ENCODE results near the gene FGF4. TPM values are rescaled to one million over a fixed set of nuclear protein-coding genes. Genes with fewer than 3 reads are reported as not detected.
"Not testable (repeated sequence)": the region's sequence is repeated elsewhere in the genome, so short reads cannot be mapped to it uniquely, and the experiment has no call there.

FGF4 gene
- total RNA-seq, 1 donor from 2014 or later = not detected

- no peak for DNase-seq (ENCODE audit: low read depth in 2 of 2)
Observed at GRCh38 chr11:69773626-69774353, 1.4 kb downstream of the FGF4 start.

GRCh38 chr11:69771466-69771865 lies 3.7 kb downstream of the FGF4 start:
- no peak for DNase-seq (ENCODE audit: low read depth in 2 of 2)

GRCh38 chr11:69770540-69770939 lies 4.6 kb downstream of the FGF4 start:
- DNase-seq (ENCODE audit: low read depth in 2 of 2) = no peak

- no peak for DNase-seq (ENCODE audit: low read depth in 2 of 2)
Observed at GRCh38 chr11:69765498-69765995, 9.6 kb downstream of the FGF4 start.

GRCh38 chr11:69764918-69765317 lies 10.2 kb downstream of the FGF4 start:
- DNase-seq (ENCODE audit: low read depth in 2 of 2) = not testable (repeated sequence)

- no peak for DNase-seq (ENCODE audit: low read depth in 2 of 2)
Observed at GRCh38 chr11:69760319-69760718, 14.8 kb downstream of the FGF4 start.

GRCh38 chr11:69752890-69753289 lies 22.3 kb downstream of the FGF4 start:
- no peak for DNase-seq (ENCODE audit: low read depth in 2 of 2)

- DNase-seq (ENCODE audit: low read depth in 2 of 2) = no peak
Observed at GRCh38 chr11:69750875-69751597, 24.1 kb downstream of the FGF4 start.

GRCh38 chr11:69750108-69750850 lies 24.9 kb downstream of the FGF4 start:
- DNase-seq (ENCODE audit: low read depth in 2 of 2) = no peak

- DNase-seq (ENCODE audit: low read depth in 2 of 2) = no peak
Observed at GRCh38 chr11:69748637-69749036, 26.5 kb downstream of the FGF4 start.

- DNase-seq (ENCODE audit: low read depth in 2 of 2) = no peak
Observed at GRCh38 chr11:69746752-69747742, 28.1 kb downstream of the FGF4 start.

- DNase-seq (ENCODE audit: low read depth in 2 of 2) = no peak
Observed at GRCh38 chr11:69746140-69746539, 29.0 kb downstream of the FGF4 start.

- no peak for DNase-seq (ENCODE audit: low read depth in 2 of 2)
Observed at GRCh38 chr11:69745201-69745600, 29.9 kb downstream of the FGF4 start.

GRCh38 chr11:69744435-69744834 lies 30.7 kb downstream of the FGF4 start:
- DNase-seq (ENCODE audit: low read depth in 2 of 2) = peak; percentile 47 to 63

GRCh38 chr11:69734841-69735240 lies 40.3 kb downstream of the FGF4 start:
- DNase-seq (ENCODE audit: low read depth in 2 of 2) = no peak

- no peak for DNase-seq (ENCODE audit: low read depth in 2 of 2)
Observed at GRCh38 chr11:69734367-69734766, 40.8 kb downstream of the FGF4 start.

GRCh38 chr11:69732910-69733309 lies 42.2 kb downstream of the FGF4 start:
- DNase-seq (ENCODE audit: low read depth in 2 of 2) = no peak

- DNase-seq (ENCODE audit: low read depth in 2 of 2) = no peak
Observed at GRCh38 chr11:69731110-69731509, 44.0 kb downstream of the FGF4 start.

GRCh38 chr11:69730500-69730899 lies 44.6 kb downstream of the FGF4 start:
- DNase-seq (ENCODE audit: low read depth in 2 of 2) = no peak

- DNase-seq (ENCODE audit: low read depth in 2 of 2) = no peak
Observed at GRCh38 chr11:69729252-69729651, 45.9 kb downstream of the FGF4 start.

- DNase-seq (ENCODE audit: low read depth in 2 of 2) = no peak
Observed at GRCh38 chr11:69727266-69727665, 47.9 kb downstream of the FGF4 start.
